ENCODE data around the gene PHAF1. TPM values are rescaled to one million over a fixed set of nuclear protein-coding genes. Genes with fewer than 3 reads are reported as not detected.

The PHAF1 gene
- total and polyA plus RNA-seq, 2 of the 13 experiments (the other 11 are each of a cell fraction or from before 2014, with no cell fraction given), result 48.3 to 174 TPM

DNA sequence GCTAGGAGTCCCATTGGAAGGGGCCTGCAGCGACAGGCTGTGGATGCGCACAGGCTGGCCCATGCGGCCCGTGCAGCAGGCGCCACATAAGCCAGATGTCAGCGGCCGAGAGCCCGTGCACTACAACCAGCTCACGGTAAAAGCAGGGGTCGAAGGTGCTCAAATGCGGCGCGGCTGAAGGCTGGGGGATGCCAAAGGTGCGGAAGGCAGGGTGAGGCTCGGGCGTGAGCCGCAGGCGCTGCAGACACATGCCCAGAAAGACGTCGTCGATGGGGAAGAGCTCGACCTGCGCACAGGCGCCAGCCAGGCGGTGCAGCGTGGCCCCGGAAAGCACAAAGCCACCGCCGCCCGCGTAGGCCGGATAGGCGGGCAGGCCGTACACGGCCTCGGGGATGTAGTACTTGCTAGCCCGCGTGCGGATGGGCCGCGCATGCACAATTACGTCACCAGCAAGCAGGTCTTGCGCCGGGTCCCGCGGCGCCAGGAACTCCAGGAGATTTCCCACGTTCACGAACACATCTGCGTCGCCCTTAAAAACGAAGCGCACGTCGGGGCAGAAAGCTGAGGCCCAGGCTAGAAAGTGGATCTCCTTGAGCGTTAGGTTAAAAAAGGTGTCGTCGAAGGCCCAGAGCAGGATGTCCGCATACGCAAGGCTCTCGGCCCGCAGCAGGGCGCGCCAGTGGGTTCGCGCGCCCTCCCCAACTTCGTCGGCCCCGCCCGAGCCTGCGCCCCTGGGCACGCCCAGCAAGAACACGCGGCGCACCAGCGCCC is 39.7 kb downstream of the PHAF1 start:
- H3K27ac ChIP-seq (ENCODE audit: extremely low read length, insufficient read depth, low read length), result no peak overlapping the region
- ATAC-seq (no peak), FAIRE-seq (no peak), DNase-seq (ENCODE audit: low spot score) (no peak)
- peaks cover 18% of the 10 kb centered on the region for H3K4me1 ChIP-seq (ENCODE audit: insufficient read depth, low read length)
- POLR2A ChIA-PET, result interaction anchor here (0.5 to 4.1 kb wide), 5 partner anchors 8 to 132 kb away, joined by 3 to 19 read pairs (median 13); partner anchors contain the start of genes FBXL8 and TRADD
- no peaks in the 10 kb centered on the region for H3K9me3 ChIP-seq (ENCODE audit: low read length)
- H3K36me3 ChIP-seq (replicated peaks in 1 of 2; ENCODE audit: control insufficient read depth in 1 of 2, insufficient read depth in 2 of 2, low read length in 2 of 2), result peaks cover 31 to 47% of the 10 kb centered on the region in 2 experiments
- no peak overlapping the region for H3K4me2 ChIP-seq (ENCODE audit: low read depth, low read length)
- H4K20me1 ChIP-seq (ENCODE audit: insufficient read depth, low read length), result peaks cover 9% of the 10 kb centered on the region; the same call in 1 of the 2 replicates
- H3K4me3 ChIP-seq (replicated peaks in 1 of 3; ENCODE audit: insufficient read depth in 1 of 3, low read depth in 2 of 3, low read length in 3 of 3), result no peak overlapping the region
- H2AFZ ChIP-seq (ENCODE audit: low read length), result no peak overlapping the region
- in situ Hi-C loops (cut with HindIII; ENCODE audit: extremely low pct_ligation_motif_present, low pct_unique_long_range_greater_than_20kb), result no loop called here
- H3K79me2 ChIP-seq (ENCODE audit: insufficient read depth, low read length), result no peaks in the 10 kb centered on the region
- H3K27me3 ChIP-seq (ENCODE audit: control insufficient read depth in 1 of 2, insufficient read depth in 2 of 2, low read length in 2 of 2), result no peaks in the 10 kb centered on the region; a peak in 1 of 5 replicates
- CTCF ChIA-PET (ENCODE audit: low intra/inter-chr PET ratio, low total read pairs), result no interaction called here
- no TSS peak for BruUV-seq (replicated peaks)
- intact Hi-C loops (cut with micrococcal nuclease; ENCODE audit: unreplicated experiment), result loop anchor here (10.0 kb wide), 1 partner anchor 255 kb away; no protein-coding TSS in a partner anchor
- H3K9ac ChIP-seq (ENCODE audit: insufficient read depth, low read depth, low read length), result no peak overlapping the region
- WGBS (ENCODE audit: low lambda C conversion rate), result 97% methylated on average over 77 of the region's 77 CpGs
- peak; percentile 44; the same call in 1 of the 2 replicates for TF ChIP-seq ZNF234 (CRISPR knock-in tag; conservative IDR thresholded peaks at IDR 0.05)
- no peak for TF ChIP-seq ZNF205 (CRISPR knock-in tag; IDR thresholded peaks at IDR 0.05)
- 0 out of 2 replicates have a peak, but pooled peaks have one; percentile 33 for TF ChIP-seq ZFP90 (CRISPR knock-in tag; IDR thresholded peaks at IDR 0.05; ENCODE audit: borderline replicate concordance)
- no peak for TF ChIP-seq MED13 (CRISPR knock-in tag; IDR thresholded peaks at IDR 0.05)
- 0 out of 2 replicates have a peak, but pooled peaks have one; percentile 22 for TF ChIP-seq IRF2 (CRISPR knock-in tag; IDR thresholded peaks at IDR 0.05)
- TF ChIP-seq ZNF841 (CRISPR knock-in tag; IDR thresholded peaks at IDR 0.05; ENCODE audit: borderline replicate concordance), result no peak
- no peak for TF ChIP-seq FOXK2 (IDR thresholded peaks at IDR 0.05)
- TF ChIP-seq, protein P1, sequence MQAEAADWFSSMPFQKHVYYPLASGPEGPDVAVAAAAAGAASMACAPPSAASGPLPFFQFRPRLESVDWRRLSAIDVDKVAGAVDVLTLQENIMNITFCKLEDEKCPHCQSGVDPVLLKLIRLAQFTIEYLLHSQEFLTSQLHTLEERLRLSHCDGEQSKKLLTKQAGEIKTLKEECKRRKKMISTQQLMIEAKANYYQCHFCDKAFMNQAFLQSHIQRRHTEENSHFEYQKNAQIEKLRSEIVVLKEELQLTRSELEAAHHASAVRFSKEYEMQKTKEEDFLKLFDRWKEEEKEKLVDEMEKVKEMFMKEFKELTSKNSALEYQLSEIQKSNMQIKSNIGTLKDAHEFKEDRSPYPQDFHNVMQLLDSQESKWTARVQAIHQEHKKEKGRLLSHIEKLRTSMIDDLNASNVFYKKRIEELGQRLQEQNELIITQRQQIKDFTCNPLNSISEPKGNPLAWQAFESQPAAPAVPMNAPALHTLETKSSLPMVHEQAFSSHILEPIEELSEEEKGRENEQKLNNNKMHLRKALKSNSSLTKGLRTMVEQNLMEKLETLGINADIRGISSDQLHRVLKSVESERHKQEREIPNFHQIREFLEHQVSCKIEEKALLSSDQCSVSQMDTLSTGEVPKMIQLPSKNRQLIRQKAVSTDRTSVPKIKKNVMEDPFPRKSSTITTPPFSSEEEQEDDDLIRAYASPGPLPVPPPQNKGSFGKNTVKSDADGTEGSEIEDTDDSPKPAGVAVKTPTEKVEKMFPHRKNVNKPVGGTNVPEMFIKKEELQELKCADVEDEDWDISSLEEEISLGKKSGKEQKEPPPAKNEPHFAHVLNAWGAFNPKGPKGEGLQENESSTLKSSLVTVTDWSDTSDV (CRISPR knock-in tag; IDR thresholded peaks at IDR 0.05), result no peak
- TF ChIP-seq, protein P2, sequence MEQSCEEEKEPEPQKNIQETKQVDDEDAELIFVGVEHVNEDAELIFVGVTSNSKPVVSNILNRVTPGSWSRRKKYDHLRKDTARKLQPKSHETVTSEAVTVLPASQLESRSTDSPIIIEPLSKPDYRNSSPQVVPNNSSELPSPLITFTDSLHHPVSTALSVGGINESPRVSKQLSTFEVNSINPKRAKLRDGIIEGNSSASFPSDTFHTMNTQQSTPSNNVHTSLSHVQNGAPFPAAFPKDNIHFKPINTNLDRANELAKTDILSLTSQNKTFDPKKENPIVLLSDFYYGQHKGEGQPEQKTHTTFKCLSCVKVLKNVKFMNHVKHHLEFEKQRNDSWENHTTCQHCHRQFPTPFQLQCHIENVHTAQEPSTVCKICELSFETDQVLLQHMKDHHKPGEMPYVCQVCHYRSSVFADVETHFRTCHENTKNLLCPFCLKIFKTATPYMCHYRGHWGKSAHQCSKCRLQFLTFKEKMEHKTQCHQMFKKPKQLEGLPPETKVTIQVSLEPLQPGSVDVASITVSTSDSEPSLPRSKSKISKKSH (CRISPR knock-in tag; IDR thresholded peaks at IDR 0.05; ENCODE audit: borderline replicate concordance), result no peak; the same call in 1 of the 2 replicates
- 0 out of 2 replicates have a peak, but pooled peaks have one; percentile 25 for TF ChIP-seq TARDBP (CRISPR knock-in tag; IDR thresholded peaks at IDR 0.05)
- TF ChIP-seq, protein P3, sequence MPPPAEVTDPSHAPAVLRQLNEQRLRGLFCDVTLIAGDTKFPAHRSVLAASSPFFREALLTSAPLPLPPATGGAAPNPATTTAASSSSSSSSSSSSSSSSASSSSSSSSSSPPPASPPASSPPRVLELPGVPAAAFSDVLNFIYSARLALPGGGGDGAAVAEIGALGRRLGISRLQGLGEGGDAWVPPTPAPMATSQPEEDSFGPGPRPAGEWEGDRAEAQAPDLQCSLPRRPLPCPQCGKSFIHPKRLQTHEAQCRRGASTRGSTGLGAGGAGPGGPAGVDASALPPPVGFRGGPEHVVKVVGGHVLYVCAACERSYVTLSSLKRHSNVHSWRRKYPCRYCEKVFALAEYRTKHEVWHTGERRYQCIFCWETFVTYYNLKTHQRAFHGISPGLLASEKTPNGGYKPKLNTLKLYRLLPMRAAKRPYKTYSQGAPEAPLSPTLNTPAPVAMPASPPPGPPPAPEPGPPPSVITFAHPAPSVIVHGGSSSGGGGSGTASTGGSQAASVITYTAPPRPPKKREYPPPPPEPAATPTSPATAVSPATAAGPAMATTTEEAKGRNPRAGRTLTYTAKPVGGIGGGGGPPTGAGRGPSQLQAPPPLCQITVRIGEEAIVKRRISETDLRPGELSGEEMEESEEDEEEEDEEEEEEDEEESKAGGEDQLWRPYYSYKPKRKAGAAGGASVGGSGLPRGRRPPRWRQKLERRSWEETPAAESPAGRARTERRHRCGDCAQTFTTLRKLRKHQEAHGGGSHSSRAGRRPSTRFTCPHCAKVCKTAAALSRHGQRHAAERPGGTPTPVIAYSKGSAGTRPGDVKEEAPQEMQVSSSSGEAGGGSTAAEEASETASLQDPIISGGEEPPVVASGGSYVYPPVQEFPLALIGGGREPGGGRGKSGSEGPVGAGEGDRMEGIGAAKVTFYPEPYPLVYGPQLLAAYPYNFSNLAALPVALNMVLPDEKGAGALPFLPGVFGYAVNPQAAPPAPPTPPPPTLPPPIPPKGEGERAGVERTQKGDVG (CRISPR knock-in tag; IDR thresholded peaks at IDR 0.05; ENCODE audit: borderline replicate concordance), result peak; percentile 82; the same call in 1 of the 2 replicates
- peak; percentile 37 for TF ChIP-seq ZNF883 (CRISPR knock-in tag; IDR thresholded peaks at IDR 0.05; ENCODE audit: not compliant biosample characterization)

All from HepG2 (cell line).